Peyer's patch (tissue), 4 donors: ENCODE data around the gene KCTD13. TPM values are rescaled to one million over a fixed set of nuclear protein-coding genes. Genes with fewer than 3 reads are reported as not detected.
"Not testable (repeated sequence)": the region's sequence is repeated elsewhere in the genome, so short reads cannot be mapped to it uniquely, and the experiment has no call there.

Experiments
- DNase-seq, 3 donors: peaks; one replicate each; pipeline ENCODE4 v3.0.0-alpha.2; 2017 to 2019
- H3K27ac ChIP-seq, 4 donors: fragments of 200-600 bp; sonication (generic); one replicate each; pipeline ENCODE4 v1.5.1; 2016 to 2019
- H3K27me3 ChIP-seq, 2 donors: fragments of 200-600 bp; sonication (generic); one replicate each; pipeline ENCODE4 v1.5.1; 2019
- H3K36me3 ChIP-seq, 3 donors: fragments of 200-600 bp; sonication (generic); one replicate each; pipeline ENCODE4 v1.5.1; 2016 to 2019
- H3K4me1 ChIP-seq, 4 donors: fragments of 200-600 bp; sonication (generic); one replicate each; pipeline ENCODE4 v1.5.1; 2016 to 2019
- H3K4me3 ChIP-seq, 4 donors: fragments of 200-600 bp; sonication (generic); 1 replicate in 3 of 4; 2 replicates in 1 of 4; pipeline ENCODE4 v1.5.1; 2016 to 2019; ENCODE audit warnings: mild to moderate bottlenecking in 1 of 4
- H3K9me3 ChIP-seq, 4 donors: fragments of 200-600 bp; sonication (generic); one replicate each; pipeline ENCODE4 v1.5.1; 2016 to 2019; ENCODE audit warnings: mild to moderate bottlenecking in 1 of 4
- POLR2A ChIP-seq, 2 donors: fragments of 450-650 bp; IDR thresholded peaks; one replicate each; pipeline ENCODE4 v1.5.1; 2017; ENCODE audit warnings: antibody characterized with exemption in 2 of 2, mild to moderate bottlenecking in 2 of 2, moderate library complexity in 2 of 2
- total RNA-seq, 4 donors: library from RNA; depleted of rRNA; stranded (reverse); fragments of >200 nt; gene quantifications; one replicate each; pipeline ENCODE4 v1.1.0, GENCODE V29; 2016
- TF ChIP-seq, protein P1 (sequence below), 6 experiments: fragments of 450-650 bp in 4 of 6; fragments of 200-600 bp in 2 of 6; sonication (generic) in 1 of 6; IDR thresholded peaks; one replicate each; pipeline ENCODE4 v1.5.1; 2017 to 2019; ENCODE audit warnings: antibody characterized with exemption in 6 of 6, mild to moderate bottlenecking in 3 of 6, moderate library complexity in 1 of 6

Gene KCTD13
- total RNA-seq, 4 donors from 2014 or later, result 38.8 to 98.1 (median 48.7) TPM

DNA sequence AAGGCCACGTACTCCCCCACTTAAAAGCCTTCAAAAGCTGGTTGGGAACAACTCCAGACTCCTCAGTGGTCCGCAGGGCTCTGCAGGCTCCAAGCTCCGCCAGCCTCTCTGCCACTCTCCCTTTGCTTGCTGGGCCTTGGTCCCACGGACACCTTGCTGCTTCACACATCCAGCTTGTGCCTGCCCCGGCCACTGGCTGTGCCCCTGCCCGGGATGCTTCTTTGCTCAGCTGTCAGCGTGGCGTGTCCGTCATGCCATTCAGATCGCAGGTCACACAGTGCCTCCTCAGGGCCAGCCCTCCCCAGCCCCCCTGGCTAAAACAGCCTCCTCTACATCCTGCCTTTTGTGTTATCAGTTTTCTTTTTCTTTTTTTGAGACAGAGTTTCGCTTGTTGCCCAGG, 13.9 kb downstream of the KCTD13 start:
- no peak overlapping the region for H3K27ac ChIP-seq
- no peaks in the 10 kb centered on the region for H3K36me3 ChIP-seq
- no peaks in the 10 kb centered on the region for H3K9me3 ChIP-seq
- H3K4me1 ChIP-seq, result no peaks in the 10 kb centered on the region
- no peak for TF ChIP-seq POLR2A (IDR thresholded peaks at IDR 0.05)
- TF ChIP-seq, protein P1, sequence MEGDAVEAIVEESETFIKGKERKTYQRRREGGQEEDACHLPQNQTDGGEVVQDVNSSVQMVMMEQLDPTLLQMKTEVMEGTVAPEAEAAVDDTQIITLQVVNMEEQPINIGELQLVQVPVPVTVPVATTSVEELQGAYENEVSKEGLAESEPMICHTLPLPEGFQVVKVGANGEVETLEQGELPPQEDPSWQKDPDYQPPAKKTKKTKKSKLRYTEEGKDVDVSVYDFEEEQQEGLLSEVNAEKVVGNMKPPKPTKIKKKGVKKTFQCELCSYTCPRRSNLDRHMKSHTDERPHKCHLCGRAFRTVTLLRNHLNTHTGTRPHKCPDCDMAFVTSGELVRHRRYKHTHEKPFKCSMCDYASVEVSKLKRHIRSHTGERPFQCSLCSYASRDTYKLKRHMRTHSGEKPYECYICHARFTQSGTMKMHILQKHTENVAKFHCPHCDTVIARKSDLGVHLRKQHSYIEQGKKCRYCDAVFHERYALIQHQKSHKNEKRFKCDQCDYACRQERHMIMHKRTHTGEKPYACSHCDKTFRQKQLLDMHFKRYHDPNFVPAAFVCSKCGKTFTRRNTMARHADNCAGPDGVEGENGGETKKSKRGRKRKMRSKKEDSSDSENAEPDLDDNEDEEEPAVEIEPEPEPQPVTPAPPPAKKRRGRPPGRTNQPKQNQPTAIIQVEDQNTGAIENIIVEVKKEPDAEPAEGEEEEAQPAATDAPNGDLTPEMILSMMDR (IDR thresholded peaks at IDR 0.05), result no peak
- H3K27me3 ChIP-seq, result no peaks in the 10 kb centered on the region
- no peak overlapping the region for H3K4me3 ChIP-seq
- no peak for DNase-seq

DNA sequence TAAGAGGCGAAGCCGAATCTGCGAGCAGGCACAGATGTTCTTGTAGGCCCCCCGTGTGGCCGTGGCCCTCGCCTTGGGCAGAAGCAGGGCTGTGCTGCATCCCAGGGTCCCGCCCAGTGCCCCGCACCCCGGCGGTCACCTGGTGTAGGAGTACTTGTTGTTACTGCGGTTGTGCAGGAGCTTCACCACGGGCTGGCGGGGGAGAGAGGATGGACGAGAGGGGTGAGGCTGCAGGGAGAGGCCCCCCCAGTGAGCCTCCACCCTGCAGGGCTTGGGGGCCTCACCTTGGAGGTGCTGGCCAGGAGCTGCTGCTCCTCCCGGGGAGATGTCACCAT, 14.4 kb downstream of the KCTD13 start:
- H3K27ac ChIP-seq, result no peak overlapping the region

DNA sequence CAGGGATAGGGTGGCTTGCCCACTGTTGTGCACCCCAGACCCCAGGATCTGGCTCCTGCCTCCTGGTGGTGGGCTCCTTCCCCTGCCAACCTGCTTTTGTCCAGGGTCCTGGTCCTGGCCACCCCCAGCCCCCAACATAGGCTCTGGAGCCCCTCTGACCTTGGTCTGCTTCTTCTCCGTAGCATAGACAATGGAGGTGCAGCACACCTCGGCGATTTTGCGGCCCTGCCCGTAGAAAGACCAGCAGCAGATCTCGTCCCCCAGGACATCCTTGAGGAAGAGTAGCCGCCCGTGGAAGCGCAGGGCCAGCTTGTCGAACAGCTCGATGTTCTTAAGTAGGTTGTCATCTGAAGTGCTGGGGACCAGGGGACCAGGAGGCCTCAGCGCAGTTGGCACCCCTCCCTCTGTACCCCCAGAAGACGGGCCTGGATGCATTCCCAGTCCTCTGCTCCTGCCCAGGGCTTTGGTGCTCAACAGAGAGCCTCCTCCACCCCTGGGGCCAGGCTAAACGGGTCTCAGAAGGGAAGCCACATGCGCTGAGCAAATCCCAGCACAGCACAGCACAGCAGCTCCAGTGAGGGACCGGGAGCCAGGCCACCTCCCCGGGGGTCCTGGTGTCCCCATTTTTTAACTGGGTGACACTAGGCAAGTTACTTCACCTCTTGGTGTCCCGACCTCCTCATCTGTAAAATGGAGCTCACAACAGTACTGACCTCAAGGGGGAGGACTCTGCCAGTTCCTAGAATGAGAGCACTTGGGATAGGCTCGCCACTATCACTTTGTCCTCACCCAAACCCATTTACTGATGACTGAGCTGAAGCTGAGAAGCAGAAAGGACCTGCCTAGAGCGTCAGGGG, 15.0 kb downstream of the KCTD13 start:
- no peaks in the 10 kb centered on the region for H3K27me3 ChIP-seq
- H3K27ac ChIP-seq, result no peak overlapping the region
- no peaks in the 10 kb centered on the region for H3K9me3 ChIP-seq
- H3K36me3 ChIP-seq, result no peaks in the 10 kb centered on the region
- H3K4me3 ChIP-seq, result no peak overlapping the region
- TF ChIP-seq, protein P1 (IDR thresholded peaks at IDR 0.05), result no peak
- TF ChIP-seq POLR2A (IDR thresholded peaks at IDR 0.05), result no peak
- H3K4me1 ChIP-seq, result no peaks in the 10 kb centered on the region
- no peak for DNase-seq

More for the DNA sequence above, 14.4 kb downstream of the KCTD13 start:
- TF ChIP-seq, protein P1 (IDR thresholded peaks at IDR 0.05), result no peak
- TF ChIP-seq POLR2A (IDR thresholded peaks at IDR 0.05), result no peak
- no peak for DNase-seq
- Histone ChIP-seq H3K27me3 (no peaks in the 10 kb centered on the region), H3K4me3 (no peak overlapping the region), H3K9me3 (no peaks in the 10 kb centered on the region), H3K4me1 (no peaks in the 10 kb centered on the region), H3K36me3 (no peaks in the 10 kb centered on the region)

DNA sequence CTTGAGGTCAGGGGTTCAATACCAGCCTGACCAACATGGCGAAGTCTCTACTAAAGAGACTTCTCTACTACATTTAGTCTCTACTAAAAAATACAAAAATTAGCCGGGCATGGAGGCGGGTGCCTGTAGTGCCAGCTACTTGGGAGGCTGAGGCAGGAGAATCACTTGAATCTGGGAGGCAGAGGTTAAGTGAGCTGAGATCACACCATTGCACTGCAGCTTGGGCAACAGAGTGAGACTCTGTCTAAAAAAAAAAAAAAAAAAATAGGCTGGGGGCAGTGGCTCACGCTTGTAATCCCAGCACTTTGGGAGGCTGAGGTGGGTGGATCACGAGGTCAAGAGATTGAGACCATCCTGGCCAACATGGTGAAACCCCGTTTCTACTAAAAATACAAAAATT, 16.2 kb downstream of the KCTD13 start:
- not testable (repeated sequence) for DNase-seq, H3K27me3 ChIP-seq, H3K4me1 ChIP-seq, H3K9me3 ChIP-seq, H3K27ac ChIP-seq, H3K36me3 ChIP-seq, H3K4me3 ChIP-seq

DNA sequence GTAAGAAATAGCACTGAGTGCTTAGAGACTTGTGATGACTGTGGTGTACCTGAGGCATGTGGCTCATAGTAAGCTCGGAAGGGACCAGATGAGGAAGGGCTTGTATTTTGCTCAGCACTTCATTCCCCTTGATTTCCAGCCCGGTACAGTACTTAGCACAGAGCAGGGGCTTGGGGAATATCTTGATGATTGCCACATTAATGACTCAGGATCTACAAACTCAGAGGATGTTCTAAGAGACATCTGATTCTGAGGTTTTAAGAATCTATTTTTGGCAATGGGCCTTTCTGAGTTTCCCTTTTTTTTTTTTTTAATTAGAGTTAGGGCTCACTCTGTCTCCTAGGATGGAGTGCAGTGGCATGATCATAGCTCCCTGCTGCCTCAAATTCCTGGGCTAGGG, 16.6 kb downstream of the KCTD13 start:
- no peak for DNase-seq
- H3K4me1 ChIP-seq, result no peaks in the 10 kb centered on the region

DNA sequence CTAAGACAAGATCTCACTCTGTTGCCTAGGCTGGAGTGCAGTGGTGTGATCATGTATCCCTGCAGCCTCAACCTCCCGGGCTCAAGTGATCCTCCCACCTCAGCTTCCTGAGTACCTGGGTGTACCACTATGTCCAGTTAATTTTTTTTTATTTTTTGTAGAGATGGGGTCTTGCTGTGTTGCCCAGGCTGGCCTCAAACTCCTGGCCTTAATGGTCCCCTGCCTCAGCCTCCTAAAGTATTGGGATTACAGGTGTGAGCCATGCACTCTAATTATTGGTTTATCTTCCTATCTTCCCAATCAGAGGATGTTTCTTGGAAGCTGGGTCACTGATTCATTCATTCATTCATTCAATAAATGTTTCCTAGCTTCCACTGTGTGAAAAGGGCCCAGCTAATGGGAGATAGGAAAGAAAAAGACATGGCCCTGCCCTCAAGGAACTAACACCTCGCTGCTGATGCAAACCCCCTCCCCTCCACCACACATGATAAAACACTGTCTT, 17.3 kb downstream of the KCTD13 start:
- H3K36me3 ChIP-seq, result no peaks in the 10 kb centered on the region
- no peak overlapping the region for H3K4me3 ChIP-seq
- H3K4me1 ChIP-seq, result no peaks in the 10 kb centered on the region
- H3K27ac ChIP-seq, result no peak overlapping the region
- no peaks in the 10 kb centered on the region for H3K27me3 ChIP-seq
- DNase-seq, result no peak
- no peak for TF ChIP-seq POLR2A (IDR thresholded peaks at IDR 0.05)
- TF ChIP-seq, protein P1 (IDR thresholded peaks at IDR 0.05), result no peak
- H3K9me3 ChIP-seq, result no peaks in the 10 kb centered on the region

More for the DNA sequence above, 16.6 kb downstream of the KCTD13 start:
- no peak overlapping the region for H3K4me3 ChIP-seq
- no peak overlapping the region for H3K27ac ChIP-seq
- H3K36me3 ChIP-seq, result no peaks in the 10 kb centered on the region
- TF ChIP-seq POLR2A (IDR thresholded peaks at IDR 0.05), result no peak
- TF ChIP-seq, protein P1 (IDR thresholded peaks at IDR 0.05), result no peak
- no peaks in the 10 kb centered on the region for H3K9me3 ChIP-seq
- no peaks in the 10 kb centered on the region for H3K27me3 ChIP-seq
